T follicular helper cell (primary cell): ENCODE measurements around the gene PSMF1.

Experiments used
- DNase-seq: peaks from one replicate; pipeline ENCODE4 v3.0.0-alpha.2; 2020; ENCODE audit warnings: low read depth

PSMF1 gene

DNA sequence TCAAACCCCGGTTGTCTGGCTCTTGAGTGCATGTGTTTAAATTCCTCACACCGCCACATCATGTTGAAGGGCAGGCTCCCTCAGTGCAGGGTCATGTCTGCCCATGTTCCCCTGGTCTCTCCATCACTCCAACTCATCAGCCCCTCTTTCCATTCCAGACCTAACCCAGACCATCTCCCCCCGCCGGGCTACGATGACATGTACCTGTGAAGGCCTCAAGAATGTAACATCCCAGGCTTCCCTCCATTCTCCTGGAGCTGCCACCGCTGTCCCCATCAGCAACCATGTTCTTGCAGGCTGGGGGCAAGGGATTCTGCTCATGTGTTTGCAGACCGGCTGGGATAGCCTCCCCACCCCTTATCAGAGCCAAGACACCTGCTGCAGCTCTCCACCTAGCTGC lies 46.5 kb downstream of the PSMF1 start:
- no peak for DNase-seq

DNA sequence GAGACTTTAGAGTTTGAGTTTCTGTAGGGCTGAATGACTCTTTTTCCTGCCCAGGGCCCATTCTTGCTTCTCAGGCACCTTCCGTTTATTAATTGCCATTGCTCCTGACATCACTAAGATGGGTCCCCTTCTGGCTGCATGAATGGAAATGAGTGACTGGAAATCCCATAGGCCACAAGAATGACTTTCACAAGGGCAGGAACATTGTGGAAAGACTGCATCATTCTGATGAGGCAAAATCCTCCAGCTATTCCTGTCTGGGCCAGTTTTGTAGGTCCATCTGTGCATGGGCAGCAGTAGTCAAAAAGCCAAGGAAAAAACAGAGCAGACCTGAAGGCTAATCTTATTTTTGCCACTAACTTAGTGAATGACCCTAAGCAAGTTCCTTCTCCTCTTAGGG lies 47.1 kb downstream of the PSMF1 start:
- no peak for DNase-seq

DNA sequence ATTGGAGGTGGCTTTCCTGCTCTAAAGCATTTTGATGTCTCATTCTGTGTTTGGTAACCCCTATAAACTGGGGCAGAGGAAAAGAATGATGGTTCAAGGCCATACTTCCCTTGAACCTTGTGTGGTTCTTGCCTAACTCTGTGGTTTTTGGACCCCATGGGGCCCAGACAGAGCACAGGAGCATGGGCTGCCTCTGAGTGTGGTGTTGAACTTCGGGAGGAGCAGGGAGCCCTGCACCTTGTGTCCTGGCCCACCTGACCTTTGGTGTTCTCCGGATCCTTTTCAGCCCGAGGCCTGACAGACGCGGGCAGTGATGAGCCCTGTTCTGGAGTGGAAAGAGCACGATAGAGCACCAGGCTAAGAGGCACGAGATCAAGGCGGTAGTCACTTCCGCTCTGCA lies 47.5 kb downstream of the PSMF1 start:
- no peak for DNase-seq

DNA sequence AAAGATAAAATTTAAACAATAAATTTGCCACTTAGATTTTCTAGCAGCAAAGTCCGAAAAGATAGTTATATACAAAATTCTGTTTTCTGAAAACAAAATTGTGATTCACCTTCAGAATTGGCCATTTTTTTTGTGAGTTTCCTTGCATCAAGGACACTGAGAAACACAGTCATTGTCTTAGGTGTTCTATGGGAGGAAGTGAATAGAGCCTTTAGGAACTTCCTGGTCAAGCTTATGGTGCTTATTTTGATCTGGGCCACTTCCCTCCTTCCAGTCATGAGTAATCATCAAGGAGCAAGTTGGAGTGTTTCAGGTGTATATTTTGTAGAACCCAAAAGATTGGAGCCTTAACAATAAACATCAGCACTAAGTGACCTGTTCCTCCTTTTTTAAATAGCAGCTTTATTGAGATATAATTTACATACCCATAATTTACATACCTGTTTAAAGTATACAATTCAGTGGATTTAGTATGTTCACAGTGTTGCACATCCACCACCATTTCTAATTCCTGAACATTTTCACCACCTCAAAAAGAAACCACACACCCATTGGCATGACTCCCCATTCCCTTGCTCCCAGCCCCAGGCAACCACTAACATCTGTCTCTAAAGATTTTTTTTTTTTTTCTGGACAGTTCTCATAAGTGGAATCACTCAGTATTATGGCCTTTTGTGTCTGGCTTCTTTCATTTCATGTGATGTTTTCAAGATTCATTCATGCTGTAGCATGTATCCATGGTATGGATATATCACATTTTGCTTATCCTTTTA lies 48.7 kb downstream of the PSMF1 start:
- no peak for DNase-seq

DNA sequence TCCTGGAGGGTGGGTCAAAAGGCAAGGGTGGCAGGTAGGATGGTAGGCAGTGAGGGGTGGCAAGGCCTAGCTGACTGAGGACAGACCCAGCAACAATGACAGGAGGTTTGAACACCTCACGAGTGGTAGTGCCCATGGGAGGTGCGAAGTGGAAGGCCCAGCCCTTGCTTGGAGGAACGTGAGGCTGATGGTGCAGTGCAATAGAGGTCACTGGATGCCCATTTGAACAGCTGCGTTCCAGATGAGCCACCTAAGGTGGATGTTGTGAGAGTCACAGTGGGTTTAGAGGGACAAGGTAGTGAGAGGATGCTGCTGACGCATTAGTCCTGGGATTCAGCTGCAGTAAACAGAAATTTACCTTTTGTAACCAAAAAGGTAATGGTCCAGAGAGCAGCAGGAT lies 50.8 kb downstream of the PSMF1 start:
- no peak for DNase-seq

DNA sequence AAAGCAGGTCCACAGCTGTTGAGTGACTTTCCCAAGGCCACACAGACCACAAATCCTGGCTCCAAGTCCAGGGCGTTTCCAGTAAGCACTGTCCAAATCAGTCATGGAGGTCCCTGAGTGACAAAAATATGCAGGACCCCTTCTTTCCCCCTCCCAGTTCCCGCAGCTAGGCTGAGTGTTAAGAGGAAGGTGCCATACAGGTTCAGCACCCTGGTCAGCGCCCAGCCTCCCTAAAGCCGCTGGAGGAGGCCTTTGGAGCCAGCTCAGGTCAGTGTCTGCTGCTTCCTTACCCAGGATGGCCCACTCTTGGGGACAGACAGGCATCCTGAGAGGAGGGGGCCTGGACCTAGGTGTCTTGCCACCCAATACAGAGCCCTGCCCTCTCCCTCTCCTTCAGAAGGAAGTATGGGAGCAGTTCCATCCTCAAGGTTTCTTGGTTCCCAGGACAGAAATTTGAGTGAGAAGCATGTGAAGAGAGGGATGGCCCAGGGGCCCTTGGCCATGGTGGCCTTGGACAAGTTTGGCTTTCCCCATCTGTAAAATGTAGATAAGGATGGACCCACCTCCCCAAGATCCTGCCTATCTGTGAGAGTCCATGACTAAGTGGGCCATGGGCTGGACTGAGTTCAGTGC lies 53.2 kb downstream of the PSMF1 start:
- no peak for DNase-seq

DNA sequence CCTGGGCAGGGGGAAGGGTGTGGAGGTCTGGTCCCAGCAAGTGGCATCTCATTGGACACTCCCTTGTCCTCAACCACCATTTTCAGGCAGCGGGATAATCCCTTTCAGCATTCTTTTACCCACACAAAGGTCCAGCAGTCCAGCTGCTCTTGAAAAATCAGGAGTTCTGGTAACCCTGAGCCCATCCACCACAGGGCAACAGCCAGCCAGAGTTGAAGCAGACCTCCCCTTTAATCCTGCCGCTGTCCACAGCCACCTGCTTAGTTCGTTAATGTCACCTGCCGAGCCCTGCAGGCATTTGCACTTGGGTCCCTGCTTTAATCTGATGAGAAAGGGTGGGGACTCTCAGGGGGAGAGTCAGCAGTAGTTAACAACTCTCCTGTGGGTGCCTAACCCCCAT lies 55.3 kb downstream of the PSMF1 start:
- DNase-seq = no peak

DNA sequence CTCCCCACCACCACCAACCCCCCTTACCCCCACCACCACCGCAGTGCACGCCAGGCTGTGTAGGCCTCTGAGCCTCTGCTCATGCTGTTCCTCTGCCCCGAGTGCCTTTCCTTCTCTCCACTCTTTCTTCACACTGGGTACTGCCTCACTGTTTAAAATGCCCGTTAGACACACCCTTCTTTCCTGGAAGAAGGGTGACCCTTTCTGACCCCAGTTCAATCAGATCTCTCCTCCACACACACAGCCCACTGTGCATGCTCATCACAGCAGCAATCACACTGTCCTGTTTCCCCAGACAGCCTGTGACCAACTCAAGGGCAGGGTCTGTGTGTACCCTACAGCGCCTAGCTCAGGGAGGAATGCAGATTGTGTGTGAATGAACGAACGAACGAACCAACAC lies 56.4 kb downstream of the PSMF1 start:
- DNase-seq = no peak

DNA sequence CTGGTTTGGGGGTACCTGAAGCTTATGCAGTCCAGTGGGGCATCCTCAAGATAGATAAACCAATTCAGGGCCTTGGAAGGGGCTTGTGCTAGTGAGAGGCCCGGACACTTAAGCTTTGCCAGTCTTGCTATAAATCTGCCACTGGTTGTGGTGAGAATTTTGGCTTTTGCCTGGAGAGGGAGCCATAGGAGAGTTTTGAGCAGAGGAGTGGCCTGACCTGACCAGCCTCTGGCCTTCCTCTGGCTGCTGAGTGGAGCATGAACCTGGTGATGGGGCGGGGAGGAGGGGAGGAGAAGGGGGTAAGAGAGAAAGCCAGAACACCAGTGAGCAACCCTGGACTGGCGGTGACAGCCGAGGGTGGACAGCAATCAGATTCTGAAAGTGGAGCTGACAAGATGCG lies 59.3 kb downstream of the PSMF1 start:
- no peak for DNase-seq

DNA sequence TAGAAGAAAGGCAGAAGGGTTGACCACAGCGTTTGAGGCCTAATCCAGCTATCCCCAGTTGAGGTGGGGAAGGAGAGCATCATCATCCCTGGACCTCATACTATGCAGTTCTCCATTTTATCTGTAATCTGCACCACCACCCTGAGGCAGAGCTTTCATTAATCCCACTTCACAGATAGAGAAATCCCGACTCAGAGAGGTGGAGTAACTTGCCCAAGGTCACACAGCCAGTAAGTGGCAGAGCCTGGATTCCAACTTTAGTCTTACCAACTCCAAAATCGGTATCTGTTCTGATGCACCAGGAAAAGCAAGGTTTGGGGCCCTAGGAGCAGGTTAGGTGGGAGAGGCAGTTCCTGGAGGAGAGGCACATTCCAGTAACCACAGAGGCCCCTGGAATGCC lies 59.7 kb downstream of the PSMF1 start:
- no peak for DNase-seq

DNA sequence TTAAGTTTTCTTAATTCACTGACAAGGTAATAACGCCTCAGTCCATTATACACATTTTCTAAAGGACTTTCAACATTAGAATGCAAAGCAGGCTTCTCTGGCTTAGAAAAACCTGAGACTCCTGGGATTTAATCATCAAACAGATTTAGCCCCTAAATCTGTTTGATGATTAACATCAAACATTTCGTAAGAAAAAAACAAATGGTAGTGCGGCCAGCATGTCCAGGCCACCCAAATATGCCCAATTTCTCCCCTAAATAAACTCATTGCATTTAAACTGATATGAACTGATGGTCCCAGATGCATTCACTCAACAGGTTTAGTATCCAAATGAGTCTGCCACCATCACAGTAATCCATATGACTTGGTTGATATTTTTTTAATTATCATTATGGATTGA lies 60.2 kb downstream of the PSMF1 start:
- no peak for DNase-seq

DNA sequence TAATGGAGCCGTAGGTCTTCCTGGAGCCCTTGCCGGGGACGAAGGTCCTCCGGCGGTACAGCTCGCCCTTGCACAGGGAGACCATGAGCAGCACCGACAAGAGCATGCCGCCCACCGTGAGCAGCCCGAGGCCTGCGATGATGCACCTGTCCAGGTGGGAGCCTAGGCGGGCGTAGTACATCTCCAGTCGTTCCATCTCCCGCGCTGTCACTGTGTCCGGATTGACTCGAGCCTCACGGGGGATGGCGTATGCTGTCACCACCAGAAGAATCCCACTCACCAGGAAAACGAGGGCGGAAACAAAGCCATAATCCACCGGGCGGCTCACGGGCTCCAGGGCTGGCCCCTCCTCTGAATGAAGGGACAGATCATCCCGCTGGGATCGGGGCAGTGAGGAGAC lies 62.5 kb downstream of the PSMF1 start:
- no peak for DNase-seq

DNA sequence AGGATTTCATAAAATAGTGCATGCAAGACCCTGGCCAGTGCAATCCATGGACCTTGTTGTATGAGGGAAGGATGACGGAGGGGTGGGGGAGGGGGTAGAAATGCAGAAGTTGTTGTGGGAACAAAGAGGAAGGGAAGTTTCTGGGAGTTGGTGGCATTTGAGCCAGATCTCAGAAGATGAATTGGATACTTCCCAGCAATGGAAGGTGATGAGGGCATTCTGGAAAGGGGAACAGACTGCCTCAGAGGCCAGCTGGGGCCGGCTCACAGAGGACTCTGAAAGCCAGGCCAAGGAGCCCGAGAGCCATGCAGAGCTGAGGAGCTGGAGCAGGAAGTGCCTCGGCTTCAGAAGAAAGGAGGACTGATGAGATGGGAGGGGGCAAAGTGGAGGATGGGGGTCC lies 63.7 kb downstream of the PSMF1 start:
- DNase-seq = no peak

DNA sequence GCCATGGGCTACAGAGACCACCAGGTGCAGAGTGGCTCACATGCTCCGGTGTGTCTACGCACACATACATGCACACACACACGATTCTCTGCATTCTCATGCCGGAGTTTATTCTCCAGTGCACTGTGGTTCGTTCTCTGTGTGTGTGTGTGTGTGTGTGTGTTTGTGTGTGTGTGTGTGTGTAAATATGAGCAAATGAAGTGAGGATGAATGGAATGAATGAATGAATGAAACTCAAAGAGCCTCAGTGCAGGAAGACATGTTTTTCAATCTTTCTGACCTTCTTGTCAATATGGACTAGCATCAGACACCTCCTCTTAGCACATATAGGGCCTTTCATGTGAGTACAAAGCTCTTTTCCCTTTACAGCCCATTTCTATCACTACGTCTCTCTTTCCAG lies 64.8 kb downstream of the PSMF1 start:
- no peak for DNase-seq

DNA sequence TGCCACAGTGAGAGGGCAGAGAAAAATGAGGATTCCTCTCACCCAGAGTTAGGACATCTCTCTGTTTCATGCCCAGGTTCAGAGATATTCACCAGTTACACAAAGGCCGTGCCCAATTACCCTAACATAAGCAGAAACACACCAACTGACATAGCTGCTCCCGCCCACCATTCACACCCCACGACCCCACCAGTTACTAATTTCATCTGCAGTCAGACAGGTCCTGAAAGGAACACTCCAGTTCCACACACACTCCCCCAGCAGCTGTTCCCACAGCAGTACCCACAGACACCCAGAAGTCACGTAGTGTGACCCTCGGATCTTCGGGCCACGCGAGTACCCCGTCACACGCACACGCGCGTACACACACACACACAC lies 65.8 kb downstream of the PSMF1 start:
- no peak for DNase-seq

DNA sequence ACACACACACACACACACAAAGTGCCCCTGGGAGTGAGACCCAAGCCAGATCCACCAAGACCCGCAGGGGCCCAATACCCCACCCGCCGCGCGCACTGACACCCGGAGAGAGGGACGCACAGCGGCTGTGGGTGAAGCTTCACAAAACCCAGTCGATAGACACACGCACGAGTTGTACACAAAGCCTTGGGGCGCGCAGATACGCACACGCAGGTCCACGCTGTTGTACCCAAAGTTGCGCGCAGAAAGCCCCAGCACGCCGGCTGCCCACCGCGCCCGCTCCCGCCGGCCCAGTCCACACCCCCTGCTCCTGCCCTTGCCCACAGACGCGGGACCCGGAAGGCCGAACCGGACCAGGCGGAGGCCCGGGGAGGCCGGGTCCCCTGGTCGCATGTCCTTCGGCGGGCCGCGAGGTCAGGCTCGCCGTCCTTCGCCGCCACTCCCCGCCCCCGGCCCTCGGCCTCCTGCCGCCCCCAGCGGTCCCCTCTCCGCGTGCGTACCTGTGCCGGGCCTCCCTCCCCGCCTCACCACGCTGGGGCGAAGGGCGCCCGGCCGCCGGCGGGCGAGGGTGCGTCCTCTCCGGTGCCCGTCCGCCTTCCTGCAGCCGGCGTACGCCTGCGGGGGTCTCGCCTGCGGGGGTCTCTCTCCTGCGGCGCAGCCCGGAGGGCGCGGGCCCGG lies 66.4 kb downstream of the PSMF1 start, which contains the start of gene TMEM74B:
TSS of gene TMEM74B (minus strand) at position 344 of the 678 bp plus-strand sequence. CDS start 1,180 bp downstream, outside the sequence.
- no peak for DNase-seq

DNA sequence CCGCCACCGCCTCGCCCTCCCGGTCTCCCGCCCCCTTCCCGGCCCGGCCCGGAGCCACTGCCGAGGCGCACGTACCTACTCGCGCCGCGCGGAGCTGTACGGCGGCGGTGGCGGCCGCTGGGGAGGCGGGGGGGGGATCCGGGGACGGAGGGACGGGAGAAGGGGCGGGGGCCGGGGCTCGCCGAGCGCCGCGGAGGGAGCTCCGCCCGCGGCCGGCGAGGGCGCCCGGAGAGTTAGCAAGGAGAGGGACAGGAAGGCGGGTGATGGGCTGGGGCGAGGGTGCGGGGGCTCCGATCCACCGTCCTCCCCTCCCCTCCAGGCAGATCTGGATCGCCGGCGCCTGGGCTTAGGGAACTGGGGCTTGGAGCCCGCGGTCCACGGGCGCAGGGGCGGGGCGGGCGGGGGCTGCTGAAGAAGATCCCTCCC lies 66.9 kb downstream of the PSMF1 start:
- DNase-seq = no peak

DNA sequence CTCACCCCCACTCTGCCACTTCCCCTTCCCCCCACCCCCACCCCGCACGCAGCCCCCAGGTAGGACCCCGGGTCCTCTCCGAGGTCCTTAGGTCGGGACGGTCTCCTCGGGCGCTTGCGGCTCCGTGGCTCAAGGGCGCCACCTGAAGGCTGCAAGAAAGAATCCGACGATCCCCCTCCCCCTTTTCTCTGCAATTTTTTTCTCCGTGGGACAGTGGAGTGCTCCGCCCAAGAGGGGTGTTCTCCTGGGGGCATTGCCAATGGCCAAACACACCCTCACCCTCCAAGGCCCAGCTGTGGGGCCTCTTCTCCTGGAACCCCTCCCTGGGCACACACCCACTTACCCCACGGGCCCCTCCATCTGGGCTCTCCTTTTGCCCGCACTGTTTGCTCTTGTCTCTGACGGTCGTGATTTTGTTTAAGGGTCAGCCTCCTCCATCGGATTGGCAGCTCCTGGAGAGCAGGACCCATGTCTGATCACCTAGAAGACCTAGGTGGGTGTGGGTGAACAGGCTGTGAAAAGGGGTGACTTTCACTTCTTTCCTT lies 67.5 kb downstream of the PSMF1 start:
- peak; percentile 24 for DNase-seq

DNA sequence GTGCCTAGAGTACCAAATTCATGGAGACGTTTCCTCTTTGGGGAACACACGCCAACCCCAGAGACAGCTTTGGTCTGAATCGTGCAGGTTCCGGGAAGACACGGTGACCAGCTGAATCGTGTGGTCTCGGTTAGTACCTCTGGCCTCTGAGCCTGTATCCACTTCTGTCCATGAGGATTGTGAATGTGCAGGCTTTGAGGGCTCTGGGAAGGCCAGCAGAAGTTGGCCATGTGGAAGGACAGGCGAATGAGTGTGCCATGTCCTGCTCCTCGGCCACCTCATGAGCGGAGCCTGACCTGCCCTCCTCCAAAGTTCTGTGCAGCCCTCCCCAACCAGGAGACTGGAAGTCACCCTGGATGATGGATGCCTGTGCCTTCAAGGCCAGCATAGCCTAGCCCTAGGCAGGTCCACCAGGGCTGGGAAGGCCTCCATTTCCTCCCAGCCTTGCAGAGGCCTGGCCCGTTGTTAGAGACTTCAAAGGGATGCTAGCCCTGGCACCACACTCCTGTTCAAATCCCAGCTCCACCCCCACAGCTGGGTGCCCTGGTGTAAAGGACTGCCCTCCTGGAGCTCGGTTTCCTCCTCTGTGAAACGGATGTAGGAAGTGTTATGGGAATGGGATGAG lies 68.1 kb downstream of the PSMF1 start:
- no peak for DNase-seq

DNA sequence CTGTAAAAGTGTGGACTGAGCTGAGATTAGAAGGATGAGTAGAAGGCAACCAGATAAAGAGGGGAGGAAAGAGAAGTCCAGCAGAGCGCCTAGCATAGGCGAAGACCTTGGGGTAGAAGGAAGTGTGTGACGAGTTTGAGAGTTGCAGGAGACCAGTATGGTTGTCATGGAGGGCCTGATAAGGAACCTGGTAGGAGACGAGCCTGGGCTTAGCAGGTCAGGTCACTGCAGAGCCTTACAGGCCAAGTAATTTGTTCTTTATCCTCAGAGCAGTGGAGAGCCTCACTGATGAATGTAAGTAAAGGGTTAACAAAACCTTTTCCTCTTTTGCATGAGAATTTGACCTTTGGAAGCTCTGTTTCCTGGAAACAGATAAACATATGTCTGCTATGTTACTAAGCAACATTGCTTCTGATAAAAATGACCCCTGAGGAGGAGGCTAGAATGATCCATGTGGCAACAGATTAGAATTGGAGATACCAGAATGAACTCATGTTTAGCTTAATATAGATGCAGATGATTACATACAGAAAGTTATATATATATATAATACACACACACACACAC lies 69.3 kb downstream of the PSMF1 start:
- no peak for DNase-seq

DNA sequence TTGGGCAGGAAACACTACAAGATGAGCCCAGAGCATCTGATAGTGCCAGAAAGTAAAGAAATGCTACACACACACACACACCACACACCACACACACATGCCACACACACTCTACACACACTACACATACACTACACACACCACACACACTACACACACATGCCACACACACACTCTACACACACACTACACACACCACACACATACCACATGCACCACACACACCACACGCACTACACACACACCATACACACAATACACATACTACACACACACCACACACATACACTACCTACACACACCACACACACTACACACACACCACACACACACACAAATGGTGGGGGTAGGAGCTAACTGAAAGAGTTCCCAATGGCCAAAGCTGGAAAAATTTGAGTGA lies 69.9 kb downstream of the PSMF1 start:
- no peak for DNase-seq

DNA sequence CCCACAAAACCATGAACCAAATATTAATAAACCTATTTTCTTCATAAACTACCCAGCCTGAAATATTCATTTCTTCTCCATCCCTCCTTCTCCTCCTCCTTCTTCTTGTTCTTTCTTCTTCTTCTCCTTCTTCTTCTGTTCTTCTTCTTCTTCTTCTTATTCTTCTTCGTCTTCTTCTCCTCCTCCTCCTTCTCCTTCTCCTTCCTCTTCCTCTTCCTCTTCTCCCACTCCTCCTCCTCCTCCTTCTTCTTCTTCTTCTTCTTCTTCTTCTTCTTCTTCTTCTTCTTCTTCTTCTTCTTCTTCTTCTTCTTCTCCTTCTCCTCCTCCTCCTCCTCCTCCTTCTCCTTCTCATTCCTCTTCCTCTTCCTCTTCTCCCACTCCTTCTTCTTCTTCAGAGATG lies 71.4 kb downstream of the PSMF1 start:
- DNase-seq = no peak
